K562 (cell line): ENCODE measurements around the gene ECI1. TPM values are rescaled to one million over a fixed set of nuclear protein-coding genes. Genes with fewer than 3 reads are reported as not detected.

Experiments used
- ASH1L ChIP-seq: fragments of 450-650 bp; IDR thresholded peaks from 2 replicates; pipeline ENCODE4 v1.6.1; 2018; ENCODE audit warnings: borderline replicate concordance, mild to moderate bottlenecking, low read depth; ENCODE audit not compliant: partially characterized antibody
- BACH1 ChIP-seq: fragments of 200-800 bp; sonication (Bioruptor generic); IDR thresholded peaks from 2 replicates; pipeline ENCODE4 v1.6.1; 2016; ENCODE audit warnings: missing genetic modification characterization, missing compliant biosample characterization
- CAMTA2 ChIP-seq: fragments of 250-450 bp; sonication (Bioruptor Pico); conservative IDR thresholded peaks from 2 replicates; pipeline ENCODE4 v1.5.1; 2022
- CBX8 ChIP-seq: fragments of 200-600 bp; sonication (generic); IDR thresholded peaks from 2 replicates; pipeline ENCODE4 v1.6.1; 2012; ENCODE audit warnings: borderline replicate concordance, mixed run types, low read depth, mild to moderate bottlenecking, moderate library complexity, mixed read lengths, low read length, control low read depth, inconsistent platforms; ENCODE audit not compliant: poor library complexity, severe bottlenecking; ENCODE audit errors: extremely low read depth
- CEBPB ChIP-seq: fragments of 450-650 bp; IDR thresholded peaks from 2 replicates; pipeline ENCODE4 v1.6.1; 2016; ENCODE audit warnings: missing genetic modification characterization, missing compliant biosample characterization
- DACH1 ChIP-seq: fragments of 450-650 bp; IDR thresholded peaks from 2 replicates; pipeline ENCODE4 v1.6.1; 2018; ENCODE audit not compliant: partially characterized antibody
- E4F1 ChIP-seq: fragments of 250-450 bp; sonication (Bioruptor Pico); IDR thresholded peaks from 2 replicates; pipeline ENCODE4 v1.5.0; 2021; ENCODE audit warnings: mild to moderate bottlenecking, borderline replicate concordance
- ESRRA ChIP-seq: fragments of 450-650 bp; IDR thresholded peaks from 2 replicates; pipeline ENCODE4 v1.6.1; 2014; ENCODE audit warnings: low read depth, mild to moderate bottlenecking, moderate library complexity, borderline replicate concordance
- ID3 ChIP-seq, 2 experiments: fragments of 250-450 bp in 1 of 2; fragments of 450-650 bp in 1 of 2; sonication (Bioruptor Pico) in 1 of 2; IDR thresholded peaks; 2 replicates each; pipeline versions ENCODE4 v1.6.1 to v1.8.0; 2016 to 2021; ENCODE audit warnings: mild to moderate bottlenecking in 2 of 2, moderate library complexity in 2 of 2, missing compliant biosample characterization in 1 of 2, missing genetic modification characterization in 1 of 2
- MAZ ChIP-seq, 2 experiments: fragments of 450-650 bp in 1 of 2; sonication (generic) in 1 of 2; formaldehyde crosslinking; IDR thresholded peaks in 1 of 2; conservative IDR thresholded peaks in 1 of 2; 2 replicates each; pipeline versions ENCODE4 v1.4.0 to v1.5.0; 2020; ENCODE audit warnings: mild to moderate bottlenecking in 1 of 2, missing genetic modification reagents in 1 of 2
- NFRKB ChIP-seq: fragments of 450-650 bp; IDR thresholded peaks from 2 replicates; pipeline ENCODE4 v1.6.1; 2016; ENCODE audit warnings: low read depth
- NR0B1 ChIP-seq: fragments of 450-650 bp; IDR thresholded peaks from one replicate; pipeline ENCODE4 v1.6.1; 2018; ENCODE audit warnings: mild to moderate bottlenecking, moderate library complexity; ENCODE audit not compliant: partially characterized antibody
- SLC30A9 ChIP-seq: fragments of 250-450 bp; sonication (Bioruptor Pico); IDR thresholded peaks from 2 replicates; pipeline ENCODE4 v1.8.0; 2022; ENCODE audit warnings: mild to moderate bottlenecking, moderate library complexity
- SMARCC2 ChIP-seq: fragments of 450-650 bp; IDR thresholded peaks from 2 replicates; pipeline ENCODE4 v1.6.1; 2017; ENCODE audit warnings: antibody characterized with exemption, moderate library complexity, mild to moderate bottlenecking, low read depth
- STAG1 ChIP-seq: sonication (generic); formaldehyde crosslinking; IDR thresholded peaks from 2 replicates; pipeline ENCODE4 v1.5.0; 2020; ENCODE audit warnings: missing genetic modification reagents, borderline replicate concordance
- TBP ChIP-seq: optimal IDR thresholded peaks from 2 replicates; pipeline ENCODE3; 2011; ENCODE audit warnings: low read depth, low read length, improper control_type of control experiment
- ZBTB7A ChIP-seq: IDR thresholded peaks from 2 replicates; pipeline ENCODE4 v1.6.1; 2011; ENCODE audit warnings: low read depth, mild to moderate bottlenecking, low read length, moderate library complexity, borderline replicate concordance; ENCODE audit not compliant: control insufficient read depth
- ZC3H4 ChIP-seq: sonication (generic); formaldehyde crosslinking; IDR thresholded peaks from 2 replicates; pipeline ENCODE4 v1.9.0; 2021; ENCODE audit warnings: missing genetic modification reagents, borderline replicate concordance
- ZC3H8 ChIP-seq: fragments of 450-650 bp; IDR thresholded peaks from 2 replicates; pipeline ENCODE4 v1.6.1; 2017
- ZHX1 ChIP-seq: fragments of 150-350 bp; conservative IDR thresholded peaks from 2 replicates; pipeline ENCODE4 v1.6.1; 2014; ENCODE audit warnings: low read length
- ZNF146 ChIP-seq: IDR thresholded peaks from one replicate; pipeline ENCODE4 v1.6.1; 2018; ENCODE audit warnings: missing compliant biosample characterization; ENCODE audit not compliant: unreplicated experiment
- ZNF217 ChIP-seq: sonication (generic); formaldehyde crosslinking; IDR thresholded peaks from 2 replicates; pipeline ENCODE4 v1.8.0; 2022; ENCODE audit warnings: mild to moderate bottlenecking, missing genetic modification reagents
- polyA plus RNA-seq, 8 experiments: library from polyadenylated mRNA; depleted of rRNA in 4 of 8; stranded (reverse) in 5 of 8; unstranded in 3 of 8; fragments of >200 nt; fragmentation: Nextera tagmentation in 2 of 8; fragmentation: Illumina TruSeq in 1 of 8; extraction: Ambion mirVana in 2 of 8; extraction: Trizol in 1 of 8; gene quantifications; 2 replicates each; pipeline versions ENCODE4 v1.2.1 to v1.2.3, GENCODE V29; 2011 to 2014; ENCODE audit warnings: inconsistent platforms in 1 of 8, missing spikeins in 1 of 8
- total RNA-seq, 7 experiments: library from RNA; depleted of rRNA in 6 of 7; stranded (reverse); fragments of >200 nt in 6 of 7; fragmentation: Illumina TruSeq in 2 of 7; extraction: Trizol in 2 of 7; gene quantifications; 2 replicates each; pipeline versions ENCODE4 v1.2.1 to v1.2.3, GENCODE V29; 2011 to 2021; ENCODE audit warnings: low replicate concordance in 1 of 7

ECI1 gene
- total and polyA plus RNA-seq, 9 of the 15 experiments (the other 6 are each of a cell fraction or from before 2014, with no cell fraction given): 4.7 to 189 (median 54.0) TPM

- TF ChIP-seq CEBPB (tag): no peak
- TF ChIP-seq TBP: peak; percentile 14
- no peak for TF ChIP-seq CBX8
- no peak for TF ChIP-seq ZC3H4 (CRISPR knock-in tag)
- TF ChIP-seq ESRRA: peak; percentile 87
- no peak for TF ChIP-seq BACH1
- peak; percentile 42 for TF ChIP-seq DACH1
- no peak for TF ChIP-seq NR0B1
- no peak for TF ChIP-seq ZHX1
- TF ChIP-seq ASH1L: no peak
- no peak for TF ChIP-seq SLC30A9 (CRISPR knock-in tag)
- TF ChIP-seq STAG1 (CRISPR knock-in tag): peak; percentile 83; the same call in 1 of the 2 replicates
- TF ChIP-seq SMARCC2: no peak
- no peak for TF ChIP-seq ZNF146 (CRISPR knock-in tag)
- TF ChIP-seq ZC3H8: no peak
- no peak for TF ChIP-seq NFRKB
- TF ChIP-seq MAZ (CRISPR knock-in tag; conservative IDR thresholded peaks at IDR 0.05 in 1 of 2, IDR thresholded peaks at IDR 0.05 in 1 of 2): peak in 1 of 2 experiments; percentile 49; a peak in 1 of 4 replicates
- TF ChIP-seq ID3 (CRISPR knock-in tag; IDR thresholded peaks at IDR 0.05): no peak
- TF ChIP-seq ID3 (tag; IDR thresholded peaks at IDR 0.05): no peak
- no peak for TF ChIP-seq CAMTA2
- TF ChIP-seq E4F1 (CRISPR knock-in tag): no peak
- TF ChIP-seq ZBTB7A: no peak; the same call in 1 of the 2 replicates
- no peak for TF ChIP-seq ZNF217 (CRISPR knock-in tag)
Measured at GRCh38 chr16:2194852-2195321, 56.5 kb downstream of the ECI1 start (continued).
